Mesenchymal stem cell (in vitro differentiated cells and primary cell): ENCODE results near the gene SERTAD2.

ENCODE experiments used
- DNase-seq: peaks from one replicate; pipeline ENCODE4 v3.0.0-alpha.2; 2013
- H2AFZ ChIP-seq: one replicate; pipeline ENCODE4 v1.6.1; 2013; ENCODE audit warnings: low read depth, mild to moderate bottlenecking, control low read depth, inconsistent platforms, low read length, moderate library complexity
- H2AK5ac ChIP-seq: 2 replicates; pipeline ENCODE4 v1.6.1; 2013; ENCODE audit warnings: low read length, moderate library complexity, mild to moderate bottlenecking, inconsistent platforms; ENCODE audit not compliant: severe bottlenecking
- H2BK120ac ChIP-seq: one replicate; pipeline ENCODE4 v1.6.1; 2013; ENCODE audit warnings: low read depth, mild to moderate bottlenecking, inconsistent platforms, low read length, moderate library complexity
- H2BK12ac ChIP-seq, 2 experiments: one replicate each; pipeline ENCODE4 v1.6.1; 2013; ENCODE audit warnings: inconsistent platforms in 2 of 2, low read length in 2 of 2, mild to moderate bottlenecking in 2 of 2, moderate library complexity in 2 of 2, control low read depth in 1 of 2
- H2BK15ac ChIP-seq: one replicate; pipeline ENCODE4 v1.6.1; 2013; ENCODE audit warnings: mild to moderate bottlenecking, low read depth, inconsistent platforms; ENCODE audit not compliant: poor library complexity, severe bottlenecking
- H2BK5ac ChIP-seq: 2 replicates; pipeline ENCODE4 v1.6.1; 2013; ENCODE audit warnings: low read depth, mild to moderate bottlenecking, low read length, control low read depth, inconsistent platforms; ENCODE audit not compliant: poor library complexity, severe bottlenecking
- H3K14ac ChIP-seq, 2 experiments: one replicate each; pipeline ENCODE4 v1.6.1; 2013; ENCODE audit warnings: inconsistent platforms in 2 of 2, low read length in 2 of 2, control low read depth in 1 of 2, mild to moderate bottlenecking in 1 of 2, moderate library complexity in 1 of 2
- H3K18ac ChIP-seq, 2 experiments: one replicate each; pipeline ENCODE4 v1.6.1; 2013; ENCODE audit warnings: inconsistent platforms in 2 of 2, low read length in 2 of 2, control low read depth in 1 of 2, low read depth in 1 of 2, mild to moderate bottlenecking in 1 of 2
- H3K23ac ChIP-seq, 2 experiments: one replicate each; pipeline ENCODE4 v1.6.1; 2013; ENCODE audit warnings: inconsistent platforms in 2 of 2, low read length in 2 of 2, mild to moderate bottlenecking in 2 of 2, moderate library complexity in 2 of 2, control low read depth in 1 of 2
- H3K27ac ChIP-seq: 2 replicates; pipeline ENCODE4 v1.5.1; 2013; ENCODE audit warnings: mild to moderate bottlenecking, moderate library complexity, low read length, control low read depth, inconsistent platforms; ENCODE audit not compliant: poor library complexity, severe bottlenecking
- H3K27me3 ChIP-seq, 2 experiments: 2 replicates each; pipeline versions ENCODE4 v1.6.1 to v1.7.0; 2013; ENCODE audit warnings: low read length in 2 of 2, mild to moderate bottlenecking in 2 of 2, moderate library complexity in 2 of 2, control low read depth in 1 of 2, inconsistent platforms in 1 of 2; ENCODE audit not compliant: control insufficient read depth in 1 of 2, insufficient read depth in 1 of 2
- H3K36me3 ChIP-seq, 2 experiments: 2 replicates each; pipeline versions ENCODE4 v1.6.1 to v1.7.0; 2013; ENCODE audit warnings: low read length in 2 of 2, control low read depth in 1 of 2, inconsistent platforms in 1 of 2, low read depth in 1 of 2, mild to moderate bottlenecking in 1 of 2; ENCODE audit not compliant: insufficient read depth in 2 of 2, control insufficient read depth in 1 of 2
- H3K4ac ChIP-seq, 2 experiments: one replicate each; pipeline ENCODE4 v1.6.1; 2013; ENCODE audit warnings: inconsistent platforms in 2 of 2, low read length in 2 of 2, mild to moderate bottlenecking in 2 of 2, moderate library complexity in 2 of 2, control low read depth in 1 of 2, low read depth in 1 of 2
- H3K4me1 ChIP-seq: 2 replicates; pipeline ENCODE4 v1.6.1; 2013; ENCODE audit warnings: low read depth, low read length, control low read depth; ENCODE audit not compliant: control insufficient read depth, insufficient read depth
- H3K4me2 ChIP-seq: 2 replicates; pipeline ENCODE4 v1.6.1; 2013; ENCODE audit warnings: low read length, mild to moderate bottlenecking, inconsistent platforms; ENCODE audit not compliant: poor library complexity, severe bottlenecking
- H3K4me3 ChIP-seq, 2 experiments: 2 replicates each; pipeline versions ENCODE4 v1.5.1 to v1.7.0; 2013; ENCODE audit warnings: low read length in 2 of 2, mild to moderate bottlenecking in 2 of 2, control low read depth in 1 of 2, low read depth in 1 of 2; ENCODE audit not compliant: insufficient read depth in 1 of 2
- H3K79me1 ChIP-seq: replicated peaks from 2 replicates; pipeline ENCODE4 v1.6.1; 2013; ENCODE audit warnings: mild to moderate bottlenecking, control low read depth, low read length, inconsistent platforms; ENCODE audit not compliant: poor library complexity, severe bottlenecking
- H3K9ac ChIP-seq: 2 replicates; pipeline ENCODE4 v1.7.0; 2013; ENCODE audit warnings: mild to moderate bottlenecking, low read length, moderate library complexity
- H3K9me3 ChIP-seq: 2 replicates; pipeline ENCODE4 v1.7.0; 2013; ENCODE audit warnings: mild to moderate bottlenecking, low read length; ENCODE audit not compliant: control insufficient read depth
- H4K8ac ChIP-seq: one replicate; pipeline ENCODE4 v1.6.1; 2013; ENCODE audit warnings: inconsistent platforms, mild to moderate bottlenecking, low read length, moderate library complexity
- H4K91ac ChIP-seq: one replicate; pipeline ENCODE4 v1.6.1; 2013; ENCODE audit warnings: mild to moderate bottlenecking, low read length, inconsistent platforms
- WGBS: methylation state at CpG from one replicate; pipeline ENCODE4 v1.1.7; 2013; ENCODE audit warnings: mixed read lengths; 5-methylcytosine and 5-hydroxymethylcytosine counted together

SERTAD2 gene

DNA sequence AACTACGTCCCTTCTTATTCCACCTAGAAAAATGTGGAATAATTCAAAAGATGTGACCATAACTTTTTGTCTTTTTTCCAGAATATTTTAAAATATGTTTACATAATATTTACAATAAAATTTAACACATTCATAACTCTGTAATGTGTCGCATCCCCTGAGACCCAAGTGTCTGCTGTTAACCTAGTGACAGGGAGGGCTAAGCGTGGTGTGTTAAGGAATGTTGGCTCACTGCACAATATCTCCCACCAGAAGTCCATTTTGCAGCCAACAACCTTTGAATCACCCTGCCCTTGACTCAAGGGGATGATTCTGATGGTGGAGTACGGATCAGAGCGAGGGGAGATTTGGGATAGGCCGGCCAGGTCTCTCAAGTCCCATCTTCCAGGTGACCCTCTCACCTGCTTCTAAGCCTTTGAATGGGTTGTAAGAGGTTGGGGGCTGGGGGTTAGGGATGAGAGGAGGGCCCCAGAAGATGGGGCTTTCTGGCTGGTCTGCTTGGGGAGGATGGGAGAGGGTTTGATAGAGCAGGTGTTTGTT lies 43.3 kb downstream of the SERTAD2 start:
- Histone ChIP-seq H2BK15ac (no peak overlapping the region), H3K27me3 (peaks cover 0 to 6% of the 10 kb centered on the region in 2 experiments), H2AK5ac (no peak overlapping the region), H3K23ac (no peak overlapping the region), H3K9me3 (no peaks in the 10 kb centered on the region), H3K4me1 (peaks cover 9% of the 10 kb centered on the region), H3K4me2 (no peak overlapping the region), H2BK120ac (no peak overlapping the region), H3K27ac (no peak overlapping the region), H2AFZ (no peak overlapping the region), H3K36me3 (no peaks in the 10 kb centered on the region), H3K79me1 (no peaks in the 10 kb centered on the region), H2BK12ac (no peak overlapping the region), H4K91ac (no peak overlapping the region), H4K8ac (no peak overlapping the region), H3K4ac (no peak overlapping the region), H2BK5ac (no peak overlapping the region), H3K18ac (no peak overlapping the region), H3K4me3 (no peak overlapping the region), H3K9ac (no peak overlapping the region), H3K14ac (no peak overlapping the region)
- DNase-seq = no peak
- WGBS = 98% methylated on average over 3 of the region's 6 CpGs

DNA sequence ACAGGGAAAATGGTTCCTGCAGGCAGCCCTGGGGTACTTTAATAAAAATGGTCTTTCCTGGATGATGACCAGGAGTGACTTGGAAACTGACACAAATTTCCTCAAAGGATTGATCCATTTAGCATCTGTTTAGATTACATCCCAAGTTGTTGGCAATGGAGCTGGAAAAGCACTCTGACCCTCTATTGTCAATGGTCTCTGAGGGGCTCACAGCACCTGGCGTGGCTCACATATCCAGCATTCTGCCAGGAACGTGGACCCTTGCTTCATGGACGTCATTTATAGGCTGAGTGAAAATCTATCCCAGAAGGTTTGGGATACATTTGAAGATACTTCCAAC lies 43.8 kb downstream of the SERTAD2 start:
- DNase-seq = no peak
- Histone ChIP-seq H4K91ac (no peak overlapping the region), H3K9ac (peak overlapping the region; percentile 87)

GRCh38 chr2:64609227-64609941 lies 44.3 kb downstream of the SERTAD2 start:
- WGBS = 6% methylated on average over 70 of the region's 74 CpGs
- no peaks in the 10 kb centered on the region for H3K36me3 ChIP-seq
- H2AFZ ChIP-seq = peak overlapping the region; percentile 94
- H2BK15ac ChIP-seq = peak overlapping the region; percentile 98
- no peak overlapping the region for H3K27ac ChIP-seq
- H3K4me3 ChIP-seq = peak overlapping the region; percentile 58 to 69
- H2BK12ac ChIP-seq = no peak overlapping the region
- H3K4me2 ChIP-seq = peak overlapping the region; percentile 77
- H3K18ac ChIP-seq = peak overlapping the region; percentile 52 to 83
- H2BK120ac ChIP-seq = peak overlapping the region; percentile 81
- H4K91ac ChIP-seq = peak overlapping the region; percentile 82
- no peaks in the 10 kb centered on the region for H3K79me1 ChIP-seq
- peak overlapping the region in 1 of 2 experiments; percentile 86 for H3K23ac ChIP-seq
- H3K14ac ChIP-seq = peak overlapping the region in 1 of 2 experiments; percentile 66
- H2BK5ac ChIP-seq = no peak overlapping the region
- H3K27me3 ChIP-seq = peaks cover 0 to 6% of the 10 kb centered on the region in 2 experiments
- peak overlapping the region; percentile 41 to 56 for H3K4ac ChIP-seq
- peaks cover 9% of the 10 kb centered on the region for H3K4me1 ChIP-seq
- H2AK5ac ChIP-seq = no peak overlapping the region
- H3K9ac ChIP-seq = peak overlapping the region; percentile 87
- peak overlapping the region; percentile 99 for H4K8ac ChIP-seq
- no peaks in the 10 kb centered on the region for H3K9me3 ChIP-seq
- peak; percentile 48 for DNase-seq

More for the DNA sequence above, 43.8 kb downstream of the SERTAD2 start:
- no peak overlapping the region for H3K23ac ChIP-seq
- H3K14ac ChIP-seq = no peak overlapping the region
- peaks cover 9% of the 10 kb centered on the region for H3K4me1 ChIP-seq
- H3K18ac ChIP-seq = peak overlapping the region in 1 of 2 experiments; percentile 79
- H4K8ac ChIP-seq = peak overlapping the region; percentile 90
- peak overlapping the region in 1 of 2 experiments; percentile 69 for H3K4me3 ChIP-seq
- H3K27ac ChIP-seq = no peak overlapping the region
- peak overlapping the region in 1 of 2 experiments; percentile 41 for H3K4ac ChIP-seq
- no peaks in the 10 kb centered on the region for H3K9me3 ChIP-seq
- peak overlapping the region; percentile 90 for H2AFZ ChIP-seq
- H3K4me2 ChIP-seq = peak overlapping the region; percentile 77
- H3K27me3 ChIP-seq = peaks cover 0 to 6% of the 10 kb centered on the region in 2 experiments
- H2BK120ac ChIP-seq = no peak overlapping the region
- H3K79me1 ChIP-seq = no peaks in the 10 kb centered on the region
- no peak overlapping the region for H2AK5ac ChIP-seq
- no peak overlapping the region for H2BK5ac ChIP-seq
- H3K36me3 ChIP-seq = no peaks in the 10 kb centered on the region
- H2BK15ac ChIP-seq = no peak overlapping the region
- H2BK12ac ChIP-seq = no peak overlapping the region
- WGBS = 82% methylated on average over 3 of the region's 3 CpGs

- Histone ChIP-seq H2AK5ac (no peak overlapping the region), H2BK120ac (peak overlapping the region; percentile 81), H2BK15ac (peak overlapping the region; percentile 96), H3K4me2 (peak overlapping the region; percentile 73), H3K36me3 (no peaks in the 10 kb centered on the region), H3K14ac (no peak overlapping the region), H2BK5ac (no peak overlapping the region), H3K18ac (peak overlapping the region; percentile 52 to 83), H2AFZ (peak overlapping the region; percentile 94), H3K4me1 (peaks cover 9% of the 10 kb centered on the region), H3K9ac (peak overlapping the region; percentile 87), H3K79me1 (no peaks in the 10 kb centered on the region), H4K8ac (peak overlapping the region; percentile 99), H3K9me3 (peaks cover 4% of the 10 kb centered on the region), H3K27me3 (peaks cover 0 to 6% of the 10 kb centered on the region in 2 experiments), H3K4ac (peak overlapping the region; percentile 56 to 70), H3K4me3 (peak overlapping the region; percentile 49 to 58), H3K27ac (no peak overlapping the region), H4K91ac (peak overlapping the region; percentile 34), H3K23ac (peak overlapping the region in 1 of 2 experiments; percentile 86), H2BK12ac (peak overlapping the region in 1 of 2 experiments; percentile 4)
- WGBS = 44% methylated on average over 9 of the region's 20 CpGs
- DNase-seq = no peak
Observed at GRCh38 chr2:64608867-64609226, 44.9 kb downstream of the SERTAD2 start.
